Heart left ventricle (tissue), 16 donors: Measurements from ENCODE around the gene RUNX1. TPM values are rescaled to one million over a fixed set of nuclear protein-coding genes. Genes with fewer than 3 reads are reported as not detected.

Experiments
- ATAC-seq, 4 donors: fragments of 200-7000 bp; cut with Tn5 transposase; one replicate each; pipeline ENCODE4 v1.9.1; 2020 to 2022; ENCODE audit warnings: moderate library complexity in 4 of 4, mild to moderate bottlenecking in 3 of 4, moderate number of reproducible peaks in 1 of 4
- DNase-seq, 5 donors: peaks; one replicate each; pipeline ENCODE4 v3.0.0-alpha.2; 2020
- H3K27ac ChIP-seq, 12 donors: fragments of 200-600 bp; sonication (generic) in 4 of 12; one replicate each; pipeline versions ENCODE4 v1.5.0 to v1.8.0; 2016 to 2022; ENCODE audit warnings: mild to moderate bottlenecking in 2 of 12
- H3K27me3 ChIP-seq, 9 donors: fragments of 200-600 bp; sonication (generic) in 2 of 9; one replicate each; pipeline versions ENCODE4 v1.5.1 to v1.8.0; 2016 to 2022; ENCODE audit warnings: mild to moderate bottlenecking in 3 of 9
- H3K36me3 ChIP-seq, 9 donors: fragments of 200-600 bp; sonication (generic) in 2 of 9; one replicate each; pipeline versions ENCODE4 v1.5.0 to v1.8.0; 2018 to 2022; ENCODE audit warnings: mild to moderate bottlenecking in 2 of 9
- H3K4me1 ChIP-seq, 12 donors: fragments of 200-600 bp; sonication (generic) in 4 of 12; one replicate each; pipeline versions ENCODE4 v1.5.0 to v1.8.0; 2016 to 2022; ENCODE audit warnings: mild to moderate bottlenecking in 3 of 12
- H3K4me3 ChIP-seq, 12 donors: fragments of 200-600 bp; sonication (generic) in 4 of 12; one replicate each; pipeline versions ENCODE4 v1.5.0 to v1.8.0; 2017 to 2022; ENCODE audit warnings: mild to moderate bottlenecking in 9 of 12, moderate library complexity in 4 of 12
- H3K9me3 ChIP-seq, 12 donors: fragments of 200-600 bp; sonication (generic) in 4 of 12; one replicate each; pipeline versions ENCODE4 v1.5.0 to v1.8.0; 2016 to 2022; ENCODE audit warnings: mild to moderate bottlenecking in 1 of 12
- POLR2A ChIP-seq, 2 donors: fragments of 450-650 bp; IDR thresholded peaks; one replicate each; pipeline ENCODE4 v1.6.1; 2017; ENCODE audit warnings: antibody characterized with exemption in 2 of 2, mild to moderate bottlenecking in 2 of 2, moderate library complexity in 2 of 2
- WGBS, 4 donors: extraction: QIAGEN DNeasy Blood & Tissue Kit in 2 of 4; methylation state at CpG; one replicate each; pipeline versions ENCODE4 v1.1.5 to v1.1.7; 2013 to 2018; 5-methylcytosine and 5-hydroxymethylcytosine counted together
- intact Hi-C, 10 donors: fragments of 100-400 bp; cut with DNase I; formaldehyde crosslinking; loops; one replicate each; pipeline versions ENCODE4 v1.11.1 to v1.14.2; 2022
- polyA plus RNA-seq, 2 donors: library from polyadenylated mRNA; stranded (reverse); fragments of 200-250 nt; gene quantifications; one replicate each; pipeline ENCODE4 v1.2.3, GENCODE V29; 2013
- total RNA-seq, 9 donors: library from RNA; depleted of rRNA in 2 of 9; stranded (reverse); fragments of >200 nt in 2 of 9; fragmentation: NEBNext Ultra II Directional in 3 of 9; extraction: Animal tissue kit (Norgen Biotek cat#: 25700) in 3 of 9; gene quantifications; one replicate each; pipeline versions ENCODE4 v1.1.0 to v1.2.4, GENCODE V29; 2016 to 2023
- TF ChIP-seq, protein P1 (sequence below), 12 donors: fragments of 200-600 bp; sonication (generic) in 4 of 12; IDR thresholded peaks; one replicate each; pipeline versions ENCODE4 v1.5.0 to v1.8.0; 2018 to 2022; ENCODE audit warnings: antibody characterized with exemption in 12 of 12, mild to moderate bottlenecking in 5 of 12
- donor health status: ischemic (EF 13 %, LVEDD 7.1; RV severe dilation, severe dysfunction).
- donor health status: healthy with polysubstance abuse.
- donor health status: DM: no; HTN: yes; CAD: no.
- donor health status: DM: no; HTN: no; CAD: no.
- donor health status: ischemic (EF 25% LVEDD 6.9; RV normal size, moderate dysfunction).
- donor health status: ischemic (EF 25% LVEDD 5.7; RV mildly dilated, moderate dysfunction).
- donor health status: healthy.
- donor health status: DM: yes; HTN: yes; CAD: no.
- donor health status: ischemic (EF 35%, LVEDD 5.7; RV mildly dilated, moderate dysfunction).
- donor health status: nonischemic (EF 11% LVEDD 7.7; RV severe dilation, severe dysfunction).
- donor health status: DM: yes; HTN: yes; CAD: no.
- donor health status: PGD.
- donor health status: ischemic (EF 29% LVEDD 5.4; RV normal size, mild dysfunction).
- donor health status: nonischemic (EF 23%, LVEDD 6.1; RV moderate dilation, normal function).

Gene RUNX1
- total and polyA plus RNA-seq, 11 donors, result 0.61 to 54.5 (median 4.1) TPM

DNA sequence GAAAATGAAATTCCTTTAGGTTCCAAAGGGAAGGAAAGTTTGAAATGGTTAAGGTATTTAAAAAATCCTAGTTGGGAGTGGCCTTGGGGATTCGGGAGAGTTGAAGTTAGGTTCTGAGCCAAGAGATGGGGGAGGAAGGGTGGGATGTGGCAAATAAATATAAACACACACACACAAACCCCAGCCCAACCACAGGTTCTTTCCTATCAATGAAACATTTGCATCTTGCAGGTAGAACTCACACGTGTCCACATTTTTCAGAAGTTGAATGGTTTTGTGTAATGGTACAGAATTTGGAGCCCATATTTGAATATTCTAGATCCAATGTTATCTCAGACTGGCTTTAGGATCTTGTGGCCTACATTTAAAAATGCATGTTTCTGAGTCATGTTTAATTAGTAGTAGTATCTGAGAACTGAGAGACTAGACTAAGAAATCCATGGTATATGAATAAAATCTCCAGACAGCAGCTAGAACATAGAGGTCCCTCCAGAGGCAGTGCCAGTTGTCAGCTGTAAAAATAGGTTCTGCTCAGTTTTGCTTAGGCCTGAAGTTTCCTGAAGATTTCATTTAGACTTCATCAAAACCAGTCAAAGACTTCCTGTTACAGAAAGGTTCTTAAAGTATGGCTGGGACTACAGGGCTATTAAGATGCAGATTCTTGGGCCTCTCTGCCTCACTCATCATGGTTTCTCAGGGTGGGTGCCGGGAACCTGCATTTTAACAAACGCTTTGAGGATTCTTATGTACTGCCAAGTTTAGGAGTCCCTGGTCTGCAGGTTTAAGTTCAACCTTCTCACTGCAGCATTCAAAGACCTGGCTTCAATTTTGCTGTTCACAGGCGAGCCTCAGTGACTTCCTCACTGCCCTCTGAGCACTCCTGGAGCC lies 21.3 kb downstream of the RUNX1 start:
- peak overlapping the region in 1 of 12 donors; percentile 72 for H3K27ac ChIP-seq
- H3K9me3 ChIP-seq, result no peaks in the 10 kb centered on the region
- WGBS, 4 donors, result 65 to 71% (median 70%) methylated on average over 5 of the region's 5 CpGs
- intact Hi-C loops, result no loop called here
- H3K27me3 ChIP-seq, result peaks cover 0 to 26% (median 3%) of the 10 kb centered on the region in 9 donors
- H3K4me3 ChIP-seq, result no peak overlapping the region
- no peak for TF ChIP-seq POLR2A (IDR thresholded peaks at IDR 0.05)
- TF ChIP-seq, protein P1, sequence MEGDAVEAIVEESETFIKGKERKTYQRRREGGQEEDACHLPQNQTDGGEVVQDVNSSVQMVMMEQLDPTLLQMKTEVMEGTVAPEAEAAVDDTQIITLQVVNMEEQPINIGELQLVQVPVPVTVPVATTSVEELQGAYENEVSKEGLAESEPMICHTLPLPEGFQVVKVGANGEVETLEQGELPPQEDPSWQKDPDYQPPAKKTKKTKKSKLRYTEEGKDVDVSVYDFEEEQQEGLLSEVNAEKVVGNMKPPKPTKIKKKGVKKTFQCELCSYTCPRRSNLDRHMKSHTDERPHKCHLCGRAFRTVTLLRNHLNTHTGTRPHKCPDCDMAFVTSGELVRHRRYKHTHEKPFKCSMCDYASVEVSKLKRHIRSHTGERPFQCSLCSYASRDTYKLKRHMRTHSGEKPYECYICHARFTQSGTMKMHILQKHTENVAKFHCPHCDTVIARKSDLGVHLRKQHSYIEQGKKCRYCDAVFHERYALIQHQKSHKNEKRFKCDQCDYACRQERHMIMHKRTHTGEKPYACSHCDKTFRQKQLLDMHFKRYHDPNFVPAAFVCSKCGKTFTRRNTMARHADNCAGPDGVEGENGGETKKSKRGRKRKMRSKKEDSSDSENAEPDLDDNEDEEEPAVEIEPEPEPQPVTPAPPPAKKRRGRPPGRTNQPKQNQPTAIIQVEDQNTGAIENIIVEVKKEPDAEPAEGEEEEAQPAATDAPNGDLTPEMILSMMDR (IDR thresholded peaks at IDR 0.05), result no peak
- no peaks in the 10 kb centered on the region for H3K36me3 ChIP-seq
- peaks cover 0 to 56% (median 0%) of the 10 kb centered on the region in 12 donors for H3K4me1 ChIP-seq
- DNase-seq, result no peak
- no peak for ATAC-seq

DNA sequence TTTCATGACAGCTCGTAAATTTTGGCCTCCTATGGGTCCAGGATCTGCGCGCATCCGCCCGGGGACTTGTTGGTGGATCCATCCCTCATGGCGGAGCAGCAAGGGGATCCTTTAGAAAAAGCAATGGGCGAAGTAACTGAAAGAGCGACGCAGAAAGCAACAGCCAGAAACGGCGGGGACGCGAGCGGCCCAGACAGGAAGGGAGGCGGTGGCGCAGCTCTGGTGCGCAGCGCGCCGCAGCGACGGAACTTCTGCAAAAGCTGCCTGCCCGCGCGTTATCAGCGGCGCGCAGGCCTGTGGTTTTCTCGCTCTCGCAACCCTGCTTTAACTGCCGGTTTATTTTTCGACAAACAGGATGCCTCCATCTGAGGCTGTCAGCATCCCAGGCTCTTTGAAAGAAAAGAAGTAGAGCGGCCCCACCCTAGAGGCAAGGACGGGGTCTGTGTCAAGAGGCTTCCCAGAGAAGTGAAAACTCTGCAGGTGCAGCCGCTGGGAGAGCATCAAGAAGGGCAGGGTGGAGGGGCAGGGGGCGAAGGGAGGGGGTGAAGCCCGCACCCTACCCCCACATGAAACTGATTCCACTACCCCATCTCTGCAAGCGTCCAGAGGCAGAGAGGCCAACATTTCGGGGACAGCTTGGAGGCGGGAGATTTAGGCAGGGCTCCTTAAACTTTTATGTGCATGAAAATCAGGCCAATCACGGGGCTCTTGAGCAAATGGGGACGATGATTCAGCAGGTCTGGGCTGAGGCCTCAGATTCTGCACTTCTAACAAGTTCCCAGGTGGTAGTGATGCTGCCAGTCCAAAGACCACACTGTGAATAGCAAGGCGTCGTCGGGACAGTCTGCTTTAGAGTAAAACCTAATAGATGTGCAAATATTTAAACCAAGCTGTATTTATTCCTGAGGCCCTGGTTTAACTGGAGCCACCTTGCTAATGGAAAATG lies 22.2 kb downstream of the RUNX1 start:
- peaks cover 0 to 26% (median 3%) of the 10 kb centered on the region in 9 donors for H3K27me3 ChIP-seq
- H3K27ac ChIP-seq, result peak overlapping the region in 6 of 12 donors; percentile 15 to 72 (median 38)
- ATAC-seq (peak; percentile 76 to 88 (median 86)), DNase-seq (peak; percentile 44 to 88 (median 64))
- no peaks in the 10 kb centered on the region for H3K9me3 ChIP-seq
- H3K4me3 ChIP-seq, result peak overlapping the region in 8 of 12 donors; percentile 3 to 43 (median 32)
- H3K36me3 ChIP-seq, result no peaks in the 10 kb centered on the region
- peaks cover 0 to 55% (median 0%) of the 10 kb centered on the region in 12 donors for H3K4me1 ChIP-seq
- intact Hi-C loops, result no loop called here
- no peak for TF ChIP-seq POLR2A (IDR thresholded peaks at IDR 0.05)
- TF ChIP-seq, protein P1 (IDR thresholded peaks at IDR 0.05), result peak in 1 of 12 donors; percentile 4
- WGBS, 4 donors, result 12 to 23% (median 15%) methylated on average over 29 to 45 of the region's 45 CpGs

DNA sequence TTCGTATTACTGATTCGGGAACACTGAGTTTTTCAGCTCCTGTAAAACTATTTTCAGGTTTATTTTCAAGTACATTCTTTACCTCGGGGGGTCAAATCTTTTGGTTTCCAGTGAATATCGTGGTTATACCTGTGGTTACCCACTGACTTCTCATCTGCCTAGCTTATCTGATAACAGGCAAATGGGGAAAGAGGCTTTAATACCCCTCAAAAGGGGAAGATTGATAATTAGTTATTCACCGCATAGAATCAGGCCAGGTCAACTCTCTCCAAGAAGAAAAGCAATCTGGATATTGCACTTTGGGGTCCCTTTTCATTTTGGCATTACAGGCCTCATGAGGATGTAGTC lies 23.0 kb downstream of the RUNX1 start:
- ATAC-seq, result no peak
- 68 to 83% (median 75%) methylated on average over 5 of the region's 5 CpGs for WGBS, 4 donors
- no peak for TF ChIP-seq POLR2A (IDR thresholded peaks at IDR 0.05)
- TF ChIP-seq, protein P1 (IDR thresholded peaks at IDR 0.05), result no peak
- H3K27me3 ChIP-seq, result peaks cover 0 to 26% (median 3%) of the 10 kb centered on the region in 9 donors
- intact Hi-C loops, result no loop called here
- peak overlapping the region in 7 of 12 donors; percentile 24 to 43 (median 36) for H3K4me3 ChIP-seq
- H3K4me1 ChIP-seq, result peaks cover 0 to 60% (median 0%) of the 10 kb centered on the region in 12 donors
- no peaks in the 10 kb centered on the region for H3K9me3 ChIP-seq
- no peak for DNase-seq
- peak overlapping the region in 5 of 12 donors; percentile 1 to 72 (median 33) for H3K27ac ChIP-seq
- no peaks in the 10 kb centered on the region for H3K36me3 ChIP-seq
